Panc1 (cell line): ENCODE data around the gene IFI30.

Experiments
- POLR2AphosphoS5 ChIP-seq: IDR thresholded peaks from 2 replicates; pipeline ENCODE4 v1.6.1; 2012; ENCODE audit warnings: mild to moderate bottlenecking, low read depth, low read length, moderate library complexity
- SIN3A ChIP-seq: IDR thresholded peaks from 2 replicates; pipeline ENCODE4 v1.6.1; 2012; ENCODE audit warnings: low read depth, mild to moderate bottlenecking, low read length, moderate library complexity, borderline replicate concordance; ENCODE audit not compliant: insufficient read depth
- TCF7L2 ChIP-seq: IDR thresholded peaks from 2 replicates; pipeline ENCODE4 v1.6.1; 2011; ENCODE audit warnings: mild to moderate bottlenecking, low read depth, low read length, inconsistent platforms
- TF ChIP-seq, protein P1 (sequence below): fragments of 450-650 bp; IDR thresholded peaks from 2 replicates; pipeline ENCODE4 v1.5.1; 2017; ENCODE audit warnings: mild to moderate bottlenecking
- TF ChIP-seq, protein P2 (sequence below), 2 experiments: IDR thresholded peaks; 2 replicates each; pipeline ENCODE4 v1.6.1; 2011 to 2012; ENCODE audit warnings: low read depth in 2 of 2, control low read depth in 1 of 2, low read length in 1 of 2, mild to moderate bottlenecking in 1 of 2, moderate library complexity in 1 of 2; ENCODE audit not compliant: insufficient read depth in 1 of 2

GRCh38 chr19:18172331-18173053, 1.1 kb upstream of the IFI30 start:
- 0 out of 2 replicates have a peak, but pooled peaks have one; percentile 24 for TF ChIP-seq POLR2AphosphoS5
- TF ChIP-seq SIN3A: no peak
- TF ChIP-seq, protein P1, sequence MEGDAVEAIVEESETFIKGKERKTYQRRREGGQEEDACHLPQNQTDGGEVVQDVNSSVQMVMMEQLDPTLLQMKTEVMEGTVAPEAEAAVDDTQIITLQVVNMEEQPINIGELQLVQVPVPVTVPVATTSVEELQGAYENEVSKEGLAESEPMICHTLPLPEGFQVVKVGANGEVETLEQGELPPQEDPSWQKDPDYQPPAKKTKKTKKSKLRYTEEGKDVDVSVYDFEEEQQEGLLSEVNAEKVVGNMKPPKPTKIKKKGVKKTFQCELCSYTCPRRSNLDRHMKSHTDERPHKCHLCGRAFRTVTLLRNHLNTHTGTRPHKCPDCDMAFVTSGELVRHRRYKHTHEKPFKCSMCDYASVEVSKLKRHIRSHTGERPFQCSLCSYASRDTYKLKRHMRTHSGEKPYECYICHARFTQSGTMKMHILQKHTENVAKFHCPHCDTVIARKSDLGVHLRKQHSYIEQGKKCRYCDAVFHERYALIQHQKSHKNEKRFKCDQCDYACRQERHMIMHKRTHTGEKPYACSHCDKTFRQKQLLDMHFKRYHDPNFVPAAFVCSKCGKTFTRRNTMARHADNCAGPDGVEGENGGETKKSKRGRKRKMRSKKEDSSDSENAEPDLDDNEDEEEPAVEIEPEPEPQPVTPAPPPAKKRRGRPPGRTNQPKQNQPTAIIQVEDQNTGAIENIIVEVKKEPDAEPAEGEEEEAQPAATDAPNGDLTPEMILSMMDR: no peak
- TF ChIP-seq, protein P2, sequence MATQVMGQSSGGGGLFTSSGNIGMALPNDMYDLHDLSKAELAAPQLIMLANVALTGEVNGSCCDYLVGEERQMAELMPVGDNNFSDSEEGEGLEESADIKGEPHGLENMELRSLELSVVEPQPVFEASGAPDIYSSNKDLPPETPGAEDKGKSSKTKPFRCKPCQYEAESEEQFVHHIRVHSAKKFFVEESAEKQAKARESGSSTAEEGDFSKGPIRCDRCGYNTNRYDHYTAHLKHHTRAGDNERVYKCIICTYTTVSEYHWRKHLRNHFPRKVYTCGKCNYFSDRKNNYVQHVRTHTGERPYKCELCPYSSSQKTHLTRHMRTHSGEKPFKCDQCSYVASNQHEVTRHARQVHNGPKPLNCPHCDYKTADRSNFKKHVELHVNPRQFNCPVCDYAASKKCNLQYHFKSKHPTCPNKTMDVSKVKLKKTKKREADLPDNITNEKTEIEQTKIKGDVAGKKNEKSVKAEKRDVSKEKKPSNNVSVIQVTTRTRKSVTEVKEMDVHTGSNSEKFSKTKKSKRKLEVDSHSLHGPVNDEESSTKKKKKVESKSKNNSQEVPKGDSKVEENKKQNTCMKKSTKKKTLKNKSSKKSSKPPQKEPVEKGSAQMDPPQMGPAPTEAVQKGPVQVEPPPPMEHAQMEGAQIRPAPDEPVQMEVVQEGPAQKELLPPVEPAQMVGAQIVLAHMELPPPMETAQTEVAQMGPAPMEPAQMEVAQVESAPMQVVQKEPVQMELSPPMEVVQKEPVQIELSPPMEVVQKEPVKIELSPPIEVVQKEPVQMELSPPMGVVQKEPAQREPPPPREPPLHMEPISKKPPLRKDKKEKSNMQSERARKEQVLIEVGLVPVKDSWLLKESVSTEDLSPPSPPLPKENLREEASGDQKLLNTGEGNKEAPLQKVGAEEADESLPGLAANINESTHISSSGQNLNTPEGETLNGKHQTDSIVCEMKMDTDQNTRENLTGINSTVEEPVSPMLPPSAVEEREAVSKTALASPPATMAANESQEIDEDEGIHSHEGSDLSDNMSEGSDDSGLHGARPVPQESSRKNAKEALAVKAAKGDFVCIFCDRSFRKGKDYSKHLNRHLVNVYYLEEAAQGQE (IDR thresholded peaks at IDR 0.05; ENCODE audit: insufficient read depth in 1 of 2, low read depth in 2 of 2, low read length in 1 of 2): no peak
- no peak for TF ChIP-seq TCF7L2
